Endodermal cell (in vitro differentiated cells): ENCODE data around the gene METRNL. TPM values are rescaled to one million over a fixed set of nuclear protein-coding genes. Genes with fewer than 3 reads are reported as not detected.
A peak's percentile ranks its signal among the peaks of the same experiment; 100 is the strongest.
"Not testable (repeated sequence)": the region's sequence is repeated elsewhere in the genome, so short reads cannot be mapped to it uniquely, and the experiment has no call there.

ENCODE experiments used
- DNase-seq: peaks from one replicate; pipeline ENCODE4 v3.0.0-alpha.2; 2017
- H3K27ac ChIP-seq: 2 replicates; pipeline ENCODE4 v1.5.1; 2013; ENCODE audit warnings: mild to moderate bottlenecking, low read depth, low read length, moderate library complexity
- H3K27me3 ChIP-seq: 2 replicates; pipeline ENCODE4 v1.6.1; 2013; ENCODE audit warnings: mild to moderate bottlenecking, low read length, moderate library complexity; ENCODE audit not compliant: insufficient read depth, control insufficient read depth, poor library complexity, severe bottlenecking
- H3K36me3 ChIP-seq: 2 replicates; pipeline ENCODE4 v1.7.0; 2013; ENCODE audit warnings: mild to moderate bottlenecking, low read length, moderate library complexity; ENCODE audit not compliant: control insufficient read depth, insufficient read depth
- H3K4me1 ChIP-seq: one replicate; pipeline ENCODE4 v1.7.0; 2013; ENCODE audit warnings: low read length; ENCODE audit not compliant: control insufficient read depth, insufficient read depth
- H3K4me3 ChIP-seq: 2 replicates; pipeline ENCODE4 v1.5.1; 2013; ENCODE audit warnings: mild to moderate bottlenecking, low read length, moderate library complexity
- H3K9ac ChIP-seq: 2 replicates; pipeline ENCODE4 v1.6.1; 2013; ENCODE audit warnings: mild to moderate bottlenecking, low read length, moderate library complexity; ENCODE audit not compliant: poor library complexity, severe bottlenecking; ENCODE audit errors: extremely low read depth
- H3K9me3 ChIP-seq: 2 replicates; pipeline ENCODE4 v1.6.1; 2013; ENCODE audit warnings: mild to moderate bottlenecking, low read length, moderate library complexity; ENCODE audit not compliant: control insufficient read depth
- H3K27ac Mint-ChIP-seq: 2 replicates; pipeline ENCODE4 v1.8.0; 2020; ENCODE audit warnings: mixed read lengths
- H3K27me3 Mint-ChIP-seq: 2 replicates; pipeline ENCODE4 v1.8.0; 2021; ENCODE audit warnings: mild to moderate bottlenecking, mixed read lengths; ENCODE audit not compliant: insufficient read depth
- H3K36me3 Mint-ChIP-seq: 2 replicates; pipeline ENCODE4 v1.8.0; 2020; ENCODE audit warnings: low read depth, mixed read lengths
- H3K4me1 Mint-ChIP-seq: 2 replicates; pipeline ENCODE4 v1.8.0; 2020; ENCODE audit warnings: mixed read lengths
- H3K4me3 Mint-ChIP-seq: 2 replicates; pipeline ENCODE4 v1.8.0; 2020; ENCODE audit warnings: mild to moderate bottlenecking, moderate library complexity, mixed read lengths
- H3K9me3 Mint-ChIP-seq: 2 replicates; pipeline ENCODE4 v1.8.0; 2020; ENCODE audit warnings: mild to moderate bottlenecking, mixed read lengths
- CTCF ChIP-seq: fragments of 200-600 bp; sonication (generic); conservative IDR thresholded peaks from 2 replicates; pipeline ENCODE4 v1.5.0; 2021; ENCODE audit warnings: antibody characterized with exemption, mild to moderate bottlenecking
- WGBS, 2 experiments: methylation state at CpG; one replicate each; pipeline versions ENCODE4 v1.1.5 to v1.1.7; 2013; ENCODE audit warnings: missing lambda C conversion rate in 2 of 2, mixed read lengths in 1 of 2; ENCODE audit not compliant: insufficient coverage in 1 of 2, insufficient read length in 1 of 2; 5-methylcytosine and 5-hydroxymethylcytosine counted together
- total RNA-seq, 2 donors: library from RNA; stranded (reverse); fragmentation: NEBNext Ultra II Directional in 1 of 2; extraction: Animal tissue kit (Norgen Biotek cat#: 25700) in 1 of 2; gene quantifications; 2 replicates in 1 of 2; 3 replicates in 1 of 2; pipeline ENCODE4 v1.2.1, GENCODE V29; 2021

The METRNL gene
- total RNA-seq, 2 donors from 2014 or later, result 7.3 to 10.3 TPM

GRCh38 chr17:83137523-83137922 is 58.1 kb downstream of the METRNL start:
- no peak for TF ChIP-seq CTCF
- Mint-ChIP-seq H3K4me3 (no peak overlapping the region), H3K27me3 (no peaks in the 10 kb centered on the region), H3K27ac (no peak overlapping the region), H3K9me3 (peaks cover 11% of the 10 kb centered on the region), H3K4me1 (no peaks in the 10 kb centered on the region), H3K36me3 (no peaks in the 10 kb centered on the region)
- no peaks in the 10 kb centered on the region for H3K36me3 ChIP-seq
- H3K9ac ChIP-seq, result no peak overlapping the region
- H3K27ac ChIP-seq, result no peak overlapping the region
- H3K9me3 ChIP-seq, result peaks cover 5% of the 10 kb centered on the region
- 94% methylated on average over 9 of the region's 9 CpGs for WGBS, 2 experiments
- no peak overlapping the region for H3K4me3 ChIP-seq
- DNase-seq, result peak; percentile 31
- H3K4me1 ChIP-seq, result no peaks in the 10 kb centered on the region
- no peaks in the 10 kb centered on the region for H3K27me3 ChIP-seq

- Histone ChIP-seq H3K9me3 (peaks cover 15% of the 10 kb centered on the region), H3K27ac (no peak overlapping the region)
- 84 to 90% methylated on average over 2 to 3 of the region's 3 CpGs for WGBS, 2 experiments
Measured at GRCh38 chr17:83138820-83139219, 59.4 kb downstream of the METRNL start.

GRCh38 chr17:83139541-83140248 is 60.3 kb downstream of the METRNL start:
- H3K4me3 Mint-ChIP-seq, H3K9ac ChIP-seq, H3K27ac ChIP-seq, H3K27me3 ChIP-seq, H3K4me3 ChIP-seq, H3K27me3 Mint-ChIP-seq, H3K4me1 Mint-ChIP-seq, H3K27ac Mint-ChIP-seq, H3K36me3 ChIP-seq, H3K4me1 ChIP-seq, H3K36me3 Mint-ChIP-seq: not testable (repeated sequence)
- WGBS, 2 experiments, result 92 to 94% methylated on average over 10 to 23 of the region's 31 CpGs
- H3K9me3 Mint-ChIP-seq, result peaks cover 25% of the 10 kb centered on the region
- peak; percentile 31 for DNase-seq
- peaks cover 15% of the 10 kb centered on the region for H3K9me3 ChIP-seq

More at GRCh38 chr17:83138820-83139219, 59.4 kb downstream of the METRNL start:
- H3K36me3 Mint-ChIP-seq, result no peaks in the 10 kb centered on the region
- no peak overlapping the region for H3K27ac Mint-ChIP-seq
- H3K27me3 Mint-ChIP-seq, result peaks cover 2% of the 10 kb centered on the region
- Histone ChIP-seq H3K4me1 (no peaks in the 10 kb centered on the region), H3K27me3 (no peaks in the 10 kb centered on the region), H3K36me3 (no peaks in the 10 kb centered on the region), H3K9ac (no peak overlapping the region), H3K4me3 (no peak overlapping the region)
- peaks cover 21% of the 10 kb centered on the region for H3K9me3 Mint-ChIP-seq
- H3K4me1 Mint-ChIP-seq, result no peaks in the 10 kb centered on the region
- no peak for TF ChIP-seq CTCF
- no peak for DNase-seq
- no peak overlapping the region for H3K4me3 Mint-ChIP-seq

- H3K4me1 Mint-ChIP-seq, H3K27me3 ChIP-seq, H3K9ac ChIP-seq, H3K4me3 ChIP-seq, H3K27ac Mint-ChIP-seq, H3K36me3 ChIP-seq, DNase-seq, H3K4me3 Mint-ChIP-seq, H3K27me3 Mint-ChIP-seq, H3K36me3 Mint-ChIP-seq, H3K27ac ChIP-seq, H3K4me1 ChIP-seq: not testable (repeated sequence)
- H3K9me3 Mint-ChIP-seq, result peaks cover 25% of the 10 kb centered on the region
- peaks cover 15% of the 10 kb centered on the region for H3K9me3 ChIP-seq
- 87 to 88% methylated on average over 5 to 13 of the region's 13 CpGs for WGBS, 2 experiments
Measured at GRCh38 chr17:83140249-83140566, 60.8 kb downstream of the METRNL start.
